ENCODE data around the gene CENPP. TPM values are rescaled to one million over a fixed set of nuclear protein-coding genes. Genes with fewer than 3 reads are reported as not detected.

Gene CENPP
- polyA plus RNA-seq, 6 donors from 2014 or later = 2.9 to 5.3 (median 4.2) TPM

DNA sequence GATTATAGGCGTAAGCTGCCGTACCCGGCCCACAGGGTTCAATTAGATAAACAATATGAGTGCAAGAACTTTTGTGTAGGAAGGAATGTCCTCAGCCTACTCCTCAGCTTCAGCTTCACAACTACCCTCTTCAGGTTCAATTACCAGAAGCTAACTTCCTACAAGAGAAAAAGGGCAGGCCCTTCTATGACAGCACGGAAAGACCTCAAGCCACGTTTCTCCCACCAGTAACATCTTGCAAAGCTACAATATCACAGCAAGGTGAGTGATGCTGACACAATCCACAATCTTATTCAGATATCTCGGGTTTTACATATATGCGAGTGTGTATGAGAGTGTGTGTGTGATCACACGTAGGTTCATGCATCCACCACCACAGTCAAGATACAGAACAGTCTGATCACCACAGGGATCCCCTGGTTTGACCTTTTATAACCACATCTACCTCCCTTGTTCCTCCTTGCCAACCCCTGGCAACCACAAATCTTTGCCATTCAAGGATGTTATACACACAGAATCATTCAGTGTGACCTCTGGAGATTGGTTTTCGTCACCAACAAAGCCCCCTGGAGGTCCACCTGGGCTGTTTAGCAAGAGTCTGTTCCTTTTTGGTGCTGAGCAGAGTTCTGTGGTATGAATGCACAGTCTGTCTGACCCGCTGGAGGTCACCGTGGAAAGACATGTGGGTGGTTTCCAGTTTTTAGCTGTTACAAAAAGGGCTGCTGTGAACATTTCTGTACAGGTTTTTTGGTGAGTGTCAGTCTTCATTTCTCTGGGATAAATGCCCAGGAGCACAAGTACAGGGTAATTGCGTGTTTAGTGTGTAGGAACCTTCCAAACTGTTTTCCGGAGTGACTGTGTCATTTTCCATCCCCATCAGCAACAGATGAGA lies 305.9 kb downstream of the CENPP start:
- H3K9me3 Mint-ChIP-seq = peaks cover 0 to 5% (median 0%) of the 10 kb centered on the region in 7 donors
- no peak for ATAC-seq (ENCODE audit: low read depth in 2 of 2)
- peaks cover 0 to 11% (median 5%) of the 10 kb centered on the region in 3 donors for H3K4me1 Mint-ChIP-seq
- H3K27me3 Mint-ChIP-seq = no peaks in the 10 kb centered on the region
- H3K4me3 Mint-ChIP-seq = no peak overlapping the region
- peaks cover 25 to 37% of the 10 kb centered on the region in 2 donors for H3K36me3 Mint-ChIP-seq
- DNase-seq = no peak
- H3K27ac Mint-ChIP-seq = peak overlapping the region in 2 of 6 donors; percentile 65 to 71

GRCh38 chr9:92632641-92633040 lies 306.9 kb downstream of the CENPP start:
- no peak overlapping the region for H3K27ac Mint-ChIP-seq
- no peak overlapping the region for H3K4me3 Mint-ChIP-seq
- DNase-seq (no peak), ATAC-seq (ENCODE audit: low read depth in 2 of 2) (no peak)
- no peaks in the 10 kb centered on the region for H3K27me3 Mint-ChIP-seq
- peaks cover 0 to 1% (median 0%) of the 10 kb centered on the region in 3 donors for H3K4me1 Mint-ChIP-seq
- peaks cover 0 to 5% (median 0%) of the 10 kb centered on the region in 7 donors for H3K9me3 Mint-ChIP-seq
- peaks cover 22 to 32% of the 10 kb centered on the region in 2 donors for H3K36me3 Mint-ChIP-seq

DNA sequence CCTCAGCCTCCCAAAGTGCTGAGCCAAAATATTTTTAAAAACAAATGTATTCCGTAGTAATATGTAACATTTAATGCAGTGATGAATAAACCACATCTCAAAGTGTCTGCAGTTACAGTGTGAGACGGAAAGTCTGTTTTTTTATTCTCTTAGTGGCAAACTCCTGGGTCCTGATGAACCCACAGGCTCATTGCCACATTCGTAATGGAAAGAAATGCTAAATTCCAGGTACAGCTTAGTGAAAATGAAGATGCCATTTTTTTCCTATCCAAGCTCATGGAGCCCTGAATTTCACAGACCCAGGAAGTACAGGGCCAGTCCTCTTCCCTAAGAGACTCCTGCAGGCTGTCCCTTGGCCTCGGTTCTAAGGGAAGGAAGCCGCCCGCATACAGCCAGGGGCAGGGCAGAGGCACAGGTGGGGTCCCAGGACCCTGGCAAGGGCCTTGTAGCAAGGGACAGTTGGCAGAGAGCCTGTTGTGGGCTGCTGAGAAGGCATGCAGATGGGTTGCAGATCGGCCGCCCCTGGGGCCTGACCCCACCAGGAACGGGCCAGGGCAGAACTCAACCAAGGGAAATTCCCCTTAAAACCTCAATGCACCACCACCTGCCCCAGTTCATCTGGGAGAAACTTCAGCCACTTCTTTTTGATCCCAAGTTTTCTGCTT lies 308.0 kb downstream of the CENPP start:
- Mint-ChIP-seq H3K4me3 (no peak overlapping the region), H3K27ac (peak overlapping the region in 1 of 6 donors; percentile 47)
- no peak for DNase-seq

GRCh38 chr9:92634712-92635605 lies 309.2 kb downstream of the CENPP start:
- ATAC-seq (ENCODE audit: low read depth in 2 of 2) (peak; percentile 75 to 78), DNase-seq (peak; percentile 40)
- Mint-ChIP-seq H3K27ac (peak overlapping the region in 1 of 6 donors; percentile 60), H3K9me3 (peaks cover 0 to 2% (median 0%) of the 10 kb centered on the region in 7 donors), H3K4me3 (no peak overlapping the region), H3K36me3 (peaks cover 7 to 25% of the 10 kb centered on the region in 2 donors), H3K27me3 (no peaks in the 10 kb centered on the region), H3K4me1 (no peaks in the 10 kb centered on the region)

More for the DNA sequence above, 308.0 kb downstream of the CENPP start:
- H3K27me3 Mint-ChIP-seq = no peaks in the 10 kb centered on the region
- H3K36me3 Mint-ChIP-seq = peaks cover 14 to 30% of the 10 kb centered on the region in 2 donors
- peaks cover 0 to 5% (median 0%) of the 10 kb centered on the region in 7 donors for H3K9me3 Mint-ChIP-seq
- H3K4me1 Mint-ChIP-seq = no peaks in the 10 kb centered on the region
- no peak for ATAC-seq (ENCODE audit: low read depth in 2 of 2)

- Mint-ChIP-seq H3K36me3 (peaks cover 0 to 17% of the 10 kb centered on the region in 2 donors), H3K4me3 (peak overlapping the region in 1 of 8 donors; percentile 42), H3K27ac (peak overlapping the region in 1 of 6 donors; percentile 60), H3K4me1 (no peaks in the 10 kb centered on the region), H3K27me3 (no peaks in the 10 kb centered on the region), H3K9me3 (no peaks in the 10 kb centered on the region)
- ATAC-seq (ENCODE audit: low read depth in 2 of 2) = no peak
- DNase-seq = no peak
Observed at GRCh38 chr9:92635760-92636159, 310.0 kb downstream of the CENPP start.

DNA sequence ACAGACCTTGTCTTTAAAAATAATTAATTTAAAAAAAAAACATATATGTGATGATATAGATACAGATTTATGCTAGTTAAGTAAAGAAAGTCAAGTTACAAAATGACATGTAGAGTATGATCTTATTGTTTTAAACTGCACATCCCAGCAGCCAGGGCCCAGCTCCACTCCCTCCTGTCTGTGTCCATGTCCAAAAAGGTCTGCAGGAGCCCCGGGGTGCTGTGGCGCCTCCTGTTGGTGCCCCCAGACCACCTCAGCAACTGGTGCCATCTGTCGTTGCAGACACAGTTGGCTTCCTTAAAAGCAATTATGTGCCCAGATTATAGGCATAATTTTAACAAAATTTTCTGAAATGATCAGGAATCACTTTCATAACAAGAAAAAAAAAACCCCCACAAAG lies 310.9 kb downstream of the CENPP start:
- Mint-ChIP-seq H3K36me3 (peaks cover 4 to 18% of the 10 kb centered on the region in 2 donors), H3K4me3 (peak overlapping the region in 1 of 8 donors; percentile 9), H3K4me1 (peaks cover 0 to 2% (median 0%) of the 10 kb centered on the region in 3 donors), H3K9me3 (no peaks in the 10 kb centered on the region), H3K27ac (peak overlapping the region in 1 of 6 donors; percentile 32), H3K27me3 (no peaks in the 10 kb centered on the region)
- no peak for DNase-seq
- ATAC-seq (ENCODE audit: low read depth in 2 of 2) = no peak

DNA sequence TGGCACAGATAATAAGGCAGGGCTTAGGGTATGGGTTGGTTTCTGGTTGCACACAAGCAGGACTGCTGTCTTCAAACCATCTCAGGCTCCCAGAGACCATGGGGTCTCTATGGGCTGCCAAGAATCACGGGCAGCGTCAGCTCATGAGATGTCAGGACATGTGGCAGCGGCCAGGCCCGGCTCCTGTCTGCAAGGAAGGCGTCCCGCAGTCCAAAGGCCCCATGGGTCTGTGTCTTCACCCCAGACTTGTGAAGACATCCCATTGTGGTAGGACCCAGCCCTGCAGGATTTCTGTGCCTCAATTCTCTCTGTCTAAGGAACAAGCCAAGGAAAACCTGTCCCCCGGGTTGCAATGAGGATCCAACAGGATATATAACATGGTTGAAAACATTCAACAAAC lies 311.6 kb downstream of the CENPP start:
- no peak for DNase-seq
- H3K4me3 Mint-ChIP-seq = no peak overlapping the region
- no peak overlapping the region for H3K27ac Mint-ChIP-seq
- peaks cover 11 to 18% of the 10 kb centered on the region in 2 donors for H3K36me3 Mint-ChIP-seq
- H3K27me3 Mint-ChIP-seq = no peaks in the 10 kb centered on the region
- ATAC-seq (ENCODE audit: low read depth in 2 of 2) = no peak
- peaks cover 0 to 4% (median 0%) of the 10 kb centered on the region in 3 donors for H3K4me1 Mint-ChIP-seq
- H3K9me3 Mint-ChIP-seq = peaks cover 0 to 2% (median 0%) of the 10 kb centered on the region in 7 donors

DNA sequence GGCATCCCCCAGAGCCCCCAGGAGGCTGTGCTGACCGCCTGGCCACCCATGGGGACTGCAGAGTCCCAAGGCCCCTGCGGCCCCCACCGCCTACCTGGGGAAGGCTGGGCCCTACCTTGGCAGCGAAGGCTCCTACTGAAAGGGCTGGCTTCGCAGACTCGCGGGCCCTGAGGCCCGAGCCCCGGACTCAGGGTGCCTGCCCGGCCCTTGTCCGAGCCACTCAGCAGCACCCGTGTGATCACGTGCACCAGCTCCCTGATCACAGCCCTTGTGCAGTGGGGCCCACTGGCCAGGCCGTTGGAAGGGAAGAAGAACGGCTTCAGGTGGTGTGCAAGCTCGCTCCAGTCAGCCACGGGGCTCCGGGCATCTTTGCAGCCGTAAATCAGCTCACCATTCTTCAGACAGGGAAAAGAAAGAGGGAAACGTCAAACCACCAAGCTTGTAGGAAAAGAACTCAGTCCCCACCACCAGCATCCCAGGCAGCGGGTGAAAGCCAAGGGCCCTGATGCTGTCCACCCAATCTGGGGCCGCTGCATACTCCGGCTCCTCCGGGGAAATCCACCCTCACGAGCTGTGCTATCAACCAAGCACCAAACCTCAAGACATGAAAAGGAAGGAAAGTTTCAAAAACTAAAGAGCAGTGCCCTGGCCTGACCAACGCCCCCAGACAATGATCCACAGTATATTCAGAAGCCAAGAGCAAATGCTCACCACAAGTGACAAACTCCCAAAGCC lies 312.3 kb downstream of the CENPP start:
- Mint-ChIP-seq H3K27me3 (no peaks in the 10 kb centered on the region), H3K27ac (peak overlapping the region in 1 of 6 donors; percentile 56)

DNA sequence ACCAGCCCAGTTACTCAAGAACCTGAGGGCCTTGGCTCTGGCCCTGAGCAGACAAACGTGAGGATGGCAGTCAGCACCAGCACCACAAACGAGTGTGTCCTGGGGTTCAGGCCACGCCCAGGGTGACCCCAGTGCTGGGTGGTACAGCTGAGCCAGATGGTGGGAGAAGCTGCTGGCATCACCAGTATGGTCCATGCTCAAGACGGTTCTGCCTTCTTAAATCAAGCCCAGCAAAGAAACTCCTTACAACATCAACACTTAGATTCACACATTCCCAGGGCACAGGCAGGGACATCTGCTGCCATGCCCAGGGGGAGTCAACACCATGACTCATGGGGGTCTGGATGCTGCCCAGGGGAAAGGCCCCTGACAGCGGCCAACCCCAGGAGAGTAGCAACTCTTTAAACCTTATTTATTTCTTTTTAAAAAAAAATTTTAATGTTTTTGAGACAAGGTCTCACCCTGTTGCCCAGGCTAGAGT lies 312.9 kb downstream of the CENPP start:
- ATAC-seq (ENCODE audit: low read depth in 2 of 2) = no peak
- Mint-ChIP-seq H3K4me1 (peaks cover 0 to 4% (median 0%) of the 10 kb centered on the region in 3 donors), H3K27me3 (no peaks in the 10 kb centered on the region), H3K27ac (peak overlapping the region in 1 of 6 donors; percentile 56), H3K36me3 (peaks cover 13 to 21% of the 10 kb centered on the region in 2 donors), H3K9me3 (peaks cover 0 to 2% (median 0%) of the 10 kb centered on the region in 7 donors), H3K4me3 (peak overlapping the region in 1 of 8 donors; percentile 35)
- no peak for DNase-seq

More for the DNA sequence above, 312.3 kb downstream of the CENPP start:
- Mint-ChIP-seq H3K4me3 (no peak overlapping the region), H3K4me1 (peaks cover 0 to 4% (median 0%) of the 10 kb centered on the region in 3 donors), H3K36me3 (peaks cover 13 to 18% of the 10 kb centered on the region in 2 donors), H3K9me3 (peaks cover 0 to 2% (median 0%) of the 10 kb centered on the region in 7 donors)
- DNase-seq = no peak
- ATAC-seq (ENCODE audit: low read depth in 2 of 2) = no peak

GRCh38 chr9:92639124-92639523 lies 313.4 kb downstream of the CENPP start:
- Mint-ChIP-seq H3K9me3 (peaks cover 0 to 2% (median 0%) of the 10 kb centered on the region in 7 donors), H3K27me3 (no peaks in the 10 kb centered on the region), H3K4me3 (no peak overlapping the region), H3K4me1 (peaks cover 0 to 4% (median 0%) of the 10 kb centered on the region in 3 donors), H3K27ac (no peak overlapping the region), H3K36me3 (peaks cover 18 to 26% of the 10 kb centered on the region in 2 donors)
- ATAC-seq (ENCODE audit: low read depth in 2 of 2) (no peak), DNase-seq (no peak)

GRCh38 chr9:92639791-92640271 lies 314.1 kb downstream of the CENPP start:
- no peak overlapping the region for H3K27ac Mint-ChIP-seq
- H3K9me3 Mint-ChIP-seq = peaks cover 0 to 6% (median 1%) of the 10 kb centered on the region in 7 donors
- H3K4me1 Mint-ChIP-seq = peaks cover 0 to 4% (median 0%) of the 10 kb centered on the region in 3 donors
- DNase-seq = no peak
- H3K27me3 Mint-ChIP-seq = no peaks in the 10 kb centered on the region
- H3K36me3 Mint-ChIP-seq = peaks cover 25 to 27% of the 10 kb centered on the region in 2 donors
- H3K4me3 Mint-ChIP-seq = no peak overlapping the region
- ATAC-seq (ENCODE audit: low read depth in 2 of 2) = no peak

All from naive B cell (primary cell).